Globus pallidus (tissue), 1 donor: ENCODE results near the gene GALNT5.
A peak's percentile ranks its signal among the peaks of the same experiment; 100 is the strongest.
"Not testable (repeated sequence)": the region's sequence is repeated elsewhere in the genome, so short reads cannot be mapped to it uniquely, and the experiment has no call there.

Source experiments
- DNase-seq: peaks from one replicate; pipeline ENCODE4 v3.0.0-alpha.2; 2015; ENCODE audit warnings: low spot score

Gene GALNT5

GRCh38 chr2:157327621-157328500 is 70.4 kb downstream of the GALNT5 start:
- DNase-seq = peak; percentile 95

- DNase-seq = no peak
These were observed 72.0 kb downstream of the GALNT5 start for GRCh38 chr2:157329524-157329923.

- peak; percentile 51 for DNase-seq
These were observed 76.0 kb downstream of the GALNT5 start for GRCh38 chr2:157333304-157334047.

- peak; percentile 50 for DNase-seq
These were observed 76.8 kb downstream of the GALNT5 start for GRCh38 chr2:157334335-157334734.

- peak; percentile 49 for DNase-seq
These were observed 77.3 kb downstream of the GALNT5 start for GRCh38 chr2:157334797-157335196.

- peak; percentile 72 for DNase-seq
These were observed 78.9 kb downstream of the GALNT5 start for GRCh38 chr2:157336137-157337010.

- DNase-seq = no peak
These were observed 80.5 kb downstream of the GALNT5 start for GRCh38 chr2:157337978-157338377.

GRCh38 chr2:157339965-157340655 is 82.6 kb downstream of the GALNT5 start:
- no peak for DNase-seq

GRCh38 chr2:157341381-157341780 is 83.9 kb downstream of the GALNT5 start:
- DNase-seq = not testable (repeated sequence)

- no peak for DNase-seq
These were observed 88.3 kb downstream of the GALNT5 start for GRCh38 chr2:157345647-157346389.

GRCh38 chr2:157348291-157348921 is 90.9 kb downstream of the GALNT5 start:
- DNase-seq = no peak

- no peak for DNase-seq
These were observed 92.5 kb downstream of the GALNT5 start for GRCh38 chr2:157349949-157350515.

- DNase-seq = no peak
These were observed 98.1 kb downstream of the GALNT5 start for GRCh38 chr2:157355618-157356017.

GRCh38 chr2:157359628-157360027 is 102.1 kb downstream of the GALNT5 start:
- no peak for DNase-seq

- DNase-seq = no peak
These were observed 104.0 kb downstream of the GALNT5 start for GRCh38 chr2:157361526-157361925.

GRCh38 chr2:157362627-157363026 is 105.1 kb downstream of the GALNT5 start:
- no peak for DNase-seq

GRCh38 chr2:157363612-157364101 is 106.2 kb downstream of the GALNT5 start:
- no peak for DNase-seq
